ENCODE results near the gene THBD.

Gene THBD

DNA sequence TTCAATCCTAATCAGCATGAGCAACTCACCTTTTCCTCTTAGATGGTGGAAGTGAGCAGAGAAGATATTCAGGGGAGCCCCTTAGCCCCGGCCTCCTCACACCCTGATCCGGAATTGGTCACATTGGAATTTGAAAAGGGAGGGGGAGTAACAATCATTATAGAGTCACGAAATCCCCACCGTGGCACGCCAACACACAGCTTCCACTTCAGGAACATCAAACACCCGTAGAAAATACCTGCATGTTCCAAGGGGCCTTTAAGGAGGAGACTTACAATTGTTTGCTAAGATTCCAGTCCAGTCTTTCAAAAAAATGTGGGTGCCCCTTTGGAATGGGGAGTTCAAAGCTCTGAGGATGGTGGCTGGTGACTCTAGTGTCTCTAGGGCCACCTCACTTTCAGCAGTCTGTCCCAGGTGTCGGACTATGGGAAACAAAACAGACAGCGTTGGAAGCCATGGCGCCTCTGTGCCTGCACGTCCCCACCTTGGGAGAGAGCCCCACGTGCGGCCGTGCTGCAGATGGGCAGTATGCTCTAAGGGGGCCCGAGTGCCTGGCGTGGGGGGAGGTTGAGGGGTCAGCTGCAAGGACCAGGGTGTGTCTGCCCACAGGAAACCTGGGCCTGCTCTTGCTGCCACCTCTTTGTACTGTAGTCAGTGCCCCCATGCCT is 34.2 kb upstream of the THBD start:
- no peak for DNase-seq

DNA sequence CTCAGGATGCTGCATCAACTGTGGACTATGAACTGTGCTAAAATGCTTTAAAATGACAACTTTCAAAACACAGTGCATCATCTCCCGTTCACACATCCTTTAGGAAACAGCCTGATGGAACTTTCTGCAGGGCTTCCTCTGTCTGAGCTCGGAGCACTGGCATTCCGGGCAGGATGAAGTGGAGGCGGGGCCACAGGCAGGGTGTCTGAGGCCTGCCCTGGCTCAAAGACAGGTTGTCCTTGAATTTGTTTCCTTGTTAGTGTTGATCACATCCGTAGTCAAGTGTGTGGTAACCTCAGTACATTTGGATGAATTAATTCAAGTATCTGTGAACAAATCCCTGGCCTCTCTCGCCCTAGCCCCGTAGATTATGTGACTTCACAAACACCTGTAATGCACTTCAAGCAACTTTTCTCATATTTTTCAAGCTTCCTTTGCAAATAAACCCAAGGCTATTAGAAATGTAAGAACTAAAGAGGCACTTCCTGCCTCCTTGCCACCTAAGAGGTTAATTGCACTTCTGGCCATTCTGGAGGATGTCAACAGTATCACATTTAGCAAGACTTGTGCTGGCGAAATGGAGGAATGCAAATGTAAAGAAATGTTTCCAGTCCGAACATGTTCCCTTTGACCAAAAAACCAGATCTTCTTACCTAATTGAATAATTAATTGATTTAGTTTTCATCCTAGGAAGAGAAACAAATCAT is 33.5 kb upstream of the THBD start:
- no peak for DNase-seq

DNA sequence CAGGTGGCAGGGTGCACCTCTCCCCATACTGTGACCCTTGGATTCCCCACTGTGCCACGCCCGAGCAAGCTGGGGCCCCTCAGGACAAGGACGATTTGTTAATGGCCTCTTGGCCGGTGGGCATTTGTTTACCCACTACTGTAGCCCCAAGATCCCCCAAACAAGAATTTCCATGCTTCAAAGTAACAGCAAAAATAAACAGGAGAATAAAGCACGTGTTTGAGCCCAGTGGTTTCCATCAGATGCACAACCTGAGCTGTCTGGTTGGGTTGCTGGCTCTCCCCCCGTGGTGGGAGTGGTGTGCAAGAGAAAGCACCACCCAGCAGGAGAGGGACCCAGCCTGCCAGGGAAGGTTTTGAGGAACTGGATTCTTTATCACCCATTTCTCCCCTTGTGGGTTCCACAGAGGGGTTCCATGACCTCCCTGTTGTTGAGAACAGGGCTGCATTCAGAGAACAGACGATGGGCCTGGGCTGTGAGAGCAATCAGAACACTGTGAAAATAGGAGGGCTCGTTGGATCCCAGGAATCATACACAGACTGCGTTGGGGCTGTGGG is 31.9 kb upstream of the THBD start:
- no peak for DNase-seq

- DNase-seq: no peak
Observed at GRCh38 chr20:23080521-23080920, 31.0 kb upstream of the THBD start.

GRCh38 chr20:23079926-23080325 is 30.5 kb upstream of the THBD start:
- no peak for DNase-seq

DNA sequence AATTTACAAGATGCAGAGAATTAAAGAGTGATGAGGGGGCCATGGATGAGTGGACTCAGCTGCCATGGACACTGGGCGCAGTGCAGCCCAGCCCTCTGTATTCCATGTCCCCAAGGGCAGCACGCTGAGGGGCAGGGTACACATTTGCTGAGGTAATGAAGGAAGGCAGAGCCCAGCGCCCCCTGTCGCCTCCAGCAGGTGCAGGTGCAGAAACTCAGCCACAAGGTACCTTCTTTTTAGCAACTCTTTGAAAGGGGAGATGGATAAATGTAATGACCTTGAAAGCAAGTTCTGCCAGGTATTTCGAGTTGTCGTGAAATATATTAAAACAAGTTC is 29.5 kb upstream of the THBD start:
- no peak for DNase-seq

DNA sequence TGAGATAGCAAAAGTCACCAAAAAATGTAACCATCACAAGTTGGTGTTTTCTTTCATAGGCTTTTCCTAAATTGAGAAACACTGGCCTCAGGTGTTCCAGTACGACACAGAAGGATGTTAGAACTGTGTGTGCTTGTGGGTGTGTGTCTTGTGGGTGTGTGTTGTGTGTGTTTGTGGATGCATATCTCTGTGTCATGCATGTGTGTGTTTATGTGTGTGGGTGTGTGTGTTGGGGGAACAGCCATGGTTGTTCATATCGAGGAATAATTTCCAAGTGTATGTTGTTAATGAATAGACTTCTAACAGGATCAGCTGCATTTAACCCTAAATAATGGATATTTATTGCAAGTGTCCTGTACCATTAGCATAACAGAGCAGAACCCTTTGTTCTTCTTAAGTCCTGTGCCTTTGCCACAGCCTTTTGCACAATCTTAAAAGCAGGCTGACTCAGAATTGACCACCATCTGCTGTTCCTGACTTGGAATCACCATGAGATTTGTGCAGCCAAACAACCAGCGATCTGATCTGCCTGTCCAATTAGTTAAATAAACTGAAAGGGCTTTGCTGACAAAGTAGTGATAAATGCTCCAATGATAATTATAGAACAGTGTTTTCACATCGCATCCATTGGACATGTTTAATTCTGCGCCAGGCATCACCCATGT is 29.0 kb upstream of the THBD start:
- DNase-seq: no peak

DNA sequence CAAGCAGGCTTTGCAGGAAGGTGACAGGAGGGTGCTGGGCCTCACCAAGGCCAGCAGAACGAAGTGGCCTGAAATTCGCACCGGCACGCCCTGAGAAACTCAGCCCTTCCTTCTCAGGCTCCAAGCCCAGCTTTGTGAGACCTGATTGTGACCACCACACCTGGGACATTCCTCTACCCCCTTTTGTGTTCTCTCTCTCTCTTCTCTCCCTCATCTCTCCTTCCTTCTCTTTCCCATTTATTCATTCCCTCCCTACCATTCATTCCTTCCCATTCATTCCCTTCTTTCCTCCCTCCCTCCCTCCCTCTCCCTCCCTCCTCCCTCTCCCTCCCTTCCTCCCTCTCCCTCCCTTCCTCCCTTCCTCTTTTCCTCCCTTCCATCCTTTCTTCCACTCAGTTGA is 27.8 kb upstream of the THBD start:
- DNase-seq: no peak

- no peak for DNase-seq
Observed at GRCh38 chr20:23074052-23074451, 24.6 kb upstream of the THBD start.

DNA sequence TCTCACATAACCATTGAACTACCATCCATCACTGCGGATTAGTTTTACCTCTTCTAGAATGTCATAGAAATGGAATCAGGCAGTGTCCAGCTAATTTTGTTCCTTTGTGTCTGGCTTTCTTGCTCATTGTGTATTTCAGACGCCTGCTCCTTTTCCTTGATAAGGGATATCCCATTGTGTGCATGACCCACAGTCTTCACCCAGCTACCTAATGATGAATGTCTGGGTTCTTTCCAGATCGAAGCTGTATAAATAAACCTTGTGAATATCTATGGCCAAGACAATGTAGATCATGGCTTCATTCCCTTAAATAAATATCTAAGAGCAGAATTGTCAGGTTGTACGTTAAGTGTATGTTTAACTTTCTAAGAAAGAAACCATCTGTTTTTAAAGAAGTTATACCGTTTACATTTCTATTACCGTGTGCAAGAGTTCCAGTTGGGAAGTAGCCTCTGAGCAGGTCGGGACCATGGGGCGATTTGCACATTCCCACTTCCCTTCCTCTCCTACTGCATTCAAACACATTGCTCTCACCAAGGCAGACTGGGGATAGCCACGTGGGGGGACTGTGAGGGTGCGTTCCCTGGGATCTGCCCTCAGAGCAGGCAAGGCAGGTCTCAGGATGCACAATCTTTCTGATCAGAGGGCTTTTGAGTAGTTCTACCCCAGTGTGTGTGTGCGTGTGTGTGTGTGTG is 23.6 kb upstream of the THBD start:
- no peak for DNase-seq

DNA sequence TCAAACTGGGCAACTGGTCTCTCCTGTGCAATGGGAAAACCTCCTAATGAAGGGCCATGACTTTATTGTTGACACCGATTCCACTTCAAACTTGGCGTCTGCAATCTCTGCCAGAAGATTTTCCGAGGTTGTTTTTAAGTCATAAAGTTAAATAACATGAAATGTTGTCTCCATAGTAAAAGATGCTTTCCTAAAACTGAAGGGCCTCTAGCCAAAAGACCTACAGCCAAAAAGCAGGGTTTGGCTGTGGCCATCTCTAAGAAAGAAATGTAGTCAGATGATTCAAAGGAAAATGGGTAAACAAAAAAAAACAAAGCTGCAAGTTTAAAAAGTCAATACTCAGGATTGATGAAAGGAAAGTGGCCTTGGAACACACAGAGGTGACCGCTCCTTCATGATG is 22.5 kb upstream of the THBD start:
- no peak for DNase-seq

DNA sequence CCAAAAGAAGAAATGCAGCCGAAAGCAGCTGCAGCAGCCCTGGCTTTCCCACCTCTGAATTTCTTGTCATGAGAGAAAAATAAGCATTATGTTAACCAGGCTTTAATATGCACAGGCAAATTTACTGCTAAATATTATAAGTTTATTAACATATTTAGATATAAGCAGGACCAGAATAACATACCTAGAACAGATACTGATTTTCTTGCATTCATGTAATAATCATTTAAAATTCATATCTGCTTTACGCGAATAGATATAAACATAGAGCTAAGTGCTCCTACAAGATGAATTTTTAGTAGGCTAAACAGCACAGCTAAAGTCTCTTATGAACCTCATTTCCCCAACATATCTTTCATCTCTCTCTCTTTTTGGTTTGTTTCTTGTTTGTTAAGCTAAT is 21.9 kb upstream of the THBD start:
- no peak for DNase-seq

DNA sequence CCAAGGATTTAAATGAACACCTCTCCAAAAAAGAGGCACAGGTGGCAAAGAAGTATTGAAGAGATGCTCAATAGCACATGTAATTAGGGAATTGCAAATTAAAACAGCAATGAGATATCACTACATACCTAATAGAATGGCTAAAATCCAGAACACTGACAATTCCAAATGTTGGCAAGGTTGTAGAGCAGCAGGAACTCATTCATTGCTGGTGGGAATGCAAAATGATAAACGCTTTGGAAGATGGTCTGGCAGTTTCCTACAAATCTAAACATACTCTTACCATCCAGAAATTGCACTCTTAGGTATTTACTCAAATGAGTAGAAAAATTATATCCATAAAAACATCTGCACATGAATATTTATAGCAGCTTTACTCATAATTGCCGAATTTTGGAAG is 19.6 kb upstream of the THBD start:
- DNase-seq: no peak

DNA sequence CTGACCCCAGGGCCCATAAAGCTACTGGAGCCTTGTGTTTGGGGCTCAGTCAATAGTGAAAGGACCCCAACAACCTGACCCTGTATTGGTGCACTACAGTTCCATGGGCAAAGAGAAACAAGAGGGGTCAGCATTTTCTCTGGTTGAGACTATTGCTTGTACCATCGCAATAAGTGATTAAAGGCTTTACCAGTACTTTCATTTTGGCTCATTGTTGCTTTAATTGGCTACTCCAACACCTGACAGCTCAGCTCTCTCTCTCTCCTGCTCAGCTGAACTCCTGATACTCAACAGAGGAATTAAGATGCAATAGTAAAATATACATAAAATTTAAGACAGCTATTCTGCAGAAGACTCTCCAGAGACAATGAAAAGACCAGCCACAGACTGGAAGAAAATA is 18.8 kb upstream of the THBD start:
- DNase-seq: no peak

DNA sequence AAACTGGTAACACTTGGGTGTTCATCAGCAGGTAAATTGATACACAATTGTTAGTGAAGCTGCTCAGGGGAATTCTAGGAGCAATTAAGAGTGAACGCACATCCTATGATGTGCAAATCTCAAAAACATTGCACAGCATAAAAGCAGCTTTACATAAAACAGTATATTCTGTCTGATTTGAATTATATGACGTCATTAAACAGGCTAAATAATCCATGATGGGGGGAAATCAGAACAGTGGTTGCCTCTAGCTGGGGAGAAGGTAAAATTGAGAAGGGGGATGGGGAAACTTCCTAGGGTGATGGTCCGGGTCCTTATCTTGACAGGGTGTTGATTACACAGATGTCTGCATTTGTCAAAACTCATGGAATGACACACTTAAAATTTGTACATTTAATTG is 17.3 kb upstream of the THBD start:
- DNase-seq: no peak

DNA sequence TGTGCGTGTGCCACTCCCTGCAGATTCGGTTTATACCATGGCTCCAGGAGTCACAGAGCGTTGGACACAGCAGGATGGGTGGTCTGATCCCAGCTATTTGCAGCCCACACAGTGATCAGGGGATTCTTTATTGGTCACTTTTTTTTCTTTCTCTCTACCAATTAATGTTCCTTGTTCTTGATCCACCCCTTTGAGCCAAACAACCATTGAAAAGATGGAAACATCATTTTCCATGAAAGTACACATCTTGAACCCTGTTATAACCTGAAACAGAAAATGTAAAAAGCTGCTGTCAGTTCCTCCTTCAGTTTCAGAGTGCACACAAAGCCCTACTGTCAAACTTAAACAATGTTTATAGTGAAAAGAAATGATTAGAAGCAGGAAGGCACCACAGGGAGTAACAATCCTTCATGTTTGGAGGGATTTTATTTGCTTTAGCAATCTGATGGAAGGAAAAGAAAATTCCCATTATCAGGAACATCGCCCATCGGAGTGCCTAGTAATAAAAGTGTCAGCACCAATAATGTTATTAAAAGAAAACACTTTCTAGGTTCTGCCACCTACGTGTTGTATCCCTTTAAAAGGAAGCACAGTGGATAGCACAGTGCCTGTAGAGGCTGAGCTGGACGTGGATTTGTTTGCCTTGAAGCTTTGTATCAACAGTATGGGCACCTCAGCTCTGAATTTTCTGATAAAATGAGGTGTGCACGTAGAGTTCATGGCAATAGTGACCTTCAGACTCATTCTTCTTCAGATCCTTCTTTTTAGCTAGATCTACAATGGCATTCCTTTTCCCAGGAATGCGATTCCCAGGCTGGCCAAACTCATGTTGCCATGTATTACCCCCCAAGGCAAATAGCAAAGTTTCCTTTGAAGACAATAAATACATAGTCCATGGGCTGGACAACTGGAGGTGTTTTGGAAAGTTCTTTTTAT is 16.1 kb upstream of the THBD start:
- no peak for DNase-seq

DNA sequence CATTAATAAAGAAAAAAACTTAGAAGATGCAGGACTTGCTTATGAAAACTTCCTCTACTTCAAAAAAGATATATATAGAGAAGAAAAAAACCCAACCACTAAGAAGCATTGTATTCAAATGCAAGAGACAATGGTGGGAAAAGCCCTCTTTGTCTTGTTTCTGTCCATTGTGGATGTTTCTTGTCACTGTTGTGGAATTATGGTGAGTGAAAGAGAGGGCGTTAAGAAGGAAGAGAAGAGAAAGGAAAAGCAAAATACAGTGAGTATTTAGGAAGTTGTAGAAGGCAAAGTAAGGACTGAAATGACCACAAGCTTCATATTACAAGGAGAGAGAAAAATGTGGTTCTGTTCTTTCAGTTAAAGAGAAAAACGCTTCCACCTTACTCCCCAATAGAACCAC is 14.1 kb upstream of the THBD start:
- DNase-seq: no peak

DNA sequence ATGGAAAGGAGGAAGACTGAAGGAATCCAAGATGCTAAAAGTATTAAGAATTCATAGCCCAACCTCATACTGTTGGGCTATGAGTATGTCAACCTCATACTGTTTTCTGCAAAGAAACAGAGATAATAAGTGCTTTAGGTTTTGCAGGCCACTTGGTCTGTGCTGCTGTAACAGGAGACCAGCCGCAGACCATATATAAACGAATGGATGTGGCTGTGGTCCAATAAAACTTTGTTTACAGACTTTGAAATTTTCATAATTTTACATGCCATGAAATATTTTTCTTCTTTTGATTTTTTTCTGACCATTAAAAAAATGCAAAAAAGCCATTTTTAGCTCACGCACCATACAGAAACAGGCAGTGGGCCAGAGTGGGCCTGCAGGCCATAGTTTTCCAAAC is 13.7 kb upstream of the THBD start:
- DNase-seq: no peak

DNA sequence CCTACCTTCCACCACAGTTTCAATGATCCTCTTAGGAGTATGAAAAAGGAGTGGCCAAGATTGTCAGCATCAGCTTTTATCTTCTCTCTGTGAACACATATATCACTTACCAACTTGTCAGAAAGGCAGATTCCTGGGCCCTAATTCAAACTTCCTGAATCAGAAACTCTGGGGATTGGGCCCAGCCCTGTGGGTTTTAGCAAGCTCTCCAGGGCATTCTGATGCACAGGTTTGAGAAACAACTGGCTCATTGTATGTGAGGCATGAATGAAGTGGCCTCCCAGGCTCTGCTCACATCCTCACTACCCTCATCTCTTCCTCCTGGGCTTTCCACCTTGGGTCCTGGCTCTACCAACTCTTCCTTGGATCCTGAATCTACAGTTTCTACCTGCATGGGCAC is 13.2 kb upstream of the THBD start:
- no peak for DNase-seq

- DNase-seq: no peak
Observed at GRCh38 chr20:23061734-23062561, 12.5 kb upstream of the THBD start.

GRCh38 chr20:23061262-23061661 is 11.8 kb upstream of the THBD start:
- DNase-seq: no peak

- DNase-seq: no peak
Observed at GRCh38 chr20:23060629-23061028, 11.2 kb upstream of the THBD start.
